ENCODE results near the gene TUBB2B.
"Not testable (repeated sequence)": the region's sequence is repeated elsewhere in the genome, so short reads cannot be mapped to it uniquely, and the experiment has no call there.

TUBB2B gene

GRCh38 chr6:3258201-3258600 lies 30.7 kb upstream of the TUBB2B start:
- no peak for DNase-seq

- no peak for DNase-seq
Measured at GRCh38 chr6:3253597-3253961, 26.1 kb upstream of the TUBB2B start.

GRCh38 chr6:3252861-3253596 lies 25.6 kb upstream of the TUBB2B start:
- DNase-seq: no peak

GRCh38 chr6:3252369-3252768 lies 24.9 kb upstream of the TUBB2B start:
- no peak for DNase-seq

- peak; percentile 86 for DNase-seq
Measured at GRCh38 chr6:3251462-3252314, 24.2 kb upstream of the TUBB2B start.

- no peak for DNase-seq
Measured at GRCh38 chr6:3250231-3250675, 22.8 kb upstream of the TUBB2B start.

GRCh38 chr6:3249821-3250220 lies 22.4 kb upstream of the TUBB2B start:
- no peak for DNase-seq

GRCh38 chr6:3247255-3248146 lies 20.0 kb upstream of the TUBB2B start:
- DNase-seq: no peak

GRCh38 chr6:3245216-3245615 lies 17.8 kb upstream of the TUBB2B start:
- no peak for DNase-seq

- not testable (repeated sequence) for DNase-seq
Measured at GRCh38 chr6:3244832-3245161, 17.3 kb upstream of the TUBB2B start.

GRCh38 chr6:3244003-3244831 lies 16.8 kb upstream of the TUBB2B start:
- no peak for DNase-seq

- no peak for DNase-seq
Measured at GRCh38 chr6:3242768-3243167, 15.3 kb upstream of the TUBB2B start.

- DNase-seq: not testable (repeated sequence)
Measured at GRCh38 chr6:3241745-3242144, 14.3 kb upstream of the TUBB2B start.

GRCh38 chr6:3240595-3240994 lies 13.1 kb upstream of the TUBB2B start:
- no peak for DNase-seq

GRCh38 chr6:3239110-3239830 lies 11.8 kb upstream of the TUBB2B start:
- DNase-seq: no peak

GRCh38 chr6:3237761-3238662 lies 10.6 kb upstream of the TUBB2B start:
- DNase-seq: no peak

GRCh38 chr6:3236005-3236404 lies 8.6 kb upstream of the TUBB2B start:
- DNase-seq: no peak

GRCh38 chr6:3235486-3235885 lies 8.0 kb upstream of the TUBB2B start:
- no peak for DNase-seq

- no peak for DNase-seq
Measured at GRCh38 chr6:3233904-3234303, 6.5 kb upstream of the TUBB2B start.

- DNase-seq: no peak
Measured at GRCh38 chr6:3233321-3233720, 5.9 kb upstream of the TUBB2B start.
